Activated naive CD8-positive, alpha-beta T cell treated with anti-CD3 and anti-CD28 coated beads, Interleukin-2, amount 10 ng/mL, durations not matched to agents 7 days and 5 days (primary cell): ENCODE measurements around the gene ARF1. TPM values are rescaled to one million over a fixed set of nuclear protein-coding genes. Genes with fewer than 3 reads are reported as not detected.

Experiments used
- ATAC-seq: fragments of 150-1000 bp; cut with Tn5 transposase; one replicate; pipeline ENCODE4 v1.10.0; 2021; ENCODE audit warnings: low read depth, moderate library complexity
- POLR2A ChIA-PET: fragments of 350-600 bp; sonication (Branson Sonifier 250); formaldehyde crosslinking; loops from one replicate; lab custom pipeline; 2021; ENCODE audit warnings: antibody characterized with exemption; lab: Charles Lee
- DNase-seq: peaks from one replicate; pipeline ENCODE4 v3.0.0; 2021
- H3K27ac Mint-ChIP-seq: one replicate; pipeline ENCODE4 v1.8.0; 2022; ENCODE audit warnings: mild to moderate bottlenecking, mixed read lengths
- H3K27me3 Mint-ChIP-seq: one replicate; pipeline ENCODE4 v1.8.0; 2022; ENCODE audit warnings: mild to moderate bottlenecking, moderate library complexity, mixed read lengths
- H3K36me3 Mint-ChIP-seq: one replicate; pipeline ENCODE4 v1.8.0; 2021; ENCODE audit warnings: mild to moderate bottlenecking, mixed read lengths
- H3K4me1 Mint-ChIP-seq: one replicate; pipeline ENCODE4 v1.8.0; 2021; ENCODE audit warnings: mixed read lengths
- H3K4me3 Mint-ChIP-seq: one replicate; pipeline ENCODE4 v1.8.0; 2022; ENCODE audit warnings: mild to moderate bottlenecking, moderate library complexity, mixed read lengths
- H3K9me3 Mint-ChIP-seq: one replicate; pipeline ENCODE4 v1.8.0; 2021; ENCODE audit warnings: mixed read lengths
- total RNA-seq, 2 experiments: library from RNA; stranded (reverse); gene quantifications; one replicate each; pipeline ENCODE4 v1.2.3, GENCODE V29; 2021

The ARF1 gene
- total RNA-seq, 2 experiments from 2014 or later = 266 to 284 TPM

- peaks cover 6% of the 10 kb centered on the region for H3K4me1 Mint-ChIP-seq
- H3K36me3 Mint-ChIP-seq = peaks cover 3% of the 10 kb centered on the region
- DNase-seq (no peak), ATAC-seq (no peak)
- POLR2A ChIA-PET = no interaction called here
- H3K27ac Mint-ChIP-seq = no peak overlapping the region
- H3K27me3 Mint-ChIP-seq = peaks cover 10% of the 10 kb centered on the region
- no peak overlapping the region for H3K4me3 Mint-ChIP-seq
- peaks cover 2% of the 10 kb centered on the region for H3K9me3 Mint-ChIP-seq
These were observed 41.0 kb downstream of the ARF1 start for GRCh38 chr1:228123505-228123904.

- Mint-ChIP-seq H3K27me3 (peaks cover 10% of the 10 kb centered on the region), H3K9me3 (no peaks in the 10 kb centered on the region), H3K4me3 (no peak overlapping the region), H3K36me3 (no peaks in the 10 kb centered on the region), H3K4me1 (peaks cover 6% of the 10 kb centered on the region), H3K27ac (no peak overlapping the region)
- DNase-seq = no peak
- ATAC-seq = no peak
- POLR2A ChIA-PET = no interaction called here
These were observed 42.7 kb downstream of the ARF1 start for GRCh38 chr1:228125185-228125584.

GRCh38 chr1:228131766-228132165 is 49.3 kb downstream of the ARF1 start:
- Mint-ChIP-seq H3K36me3 (no peaks in the 10 kb centered on the region), H3K4me3 (no peak overlapping the region), H3K27me3 (peaks cover 29% of the 10 kb centered on the region), H3K27ac (no peak overlapping the region), H3K4me1 (peaks cover 12% of the 10 kb centered on the region), H3K9me3 (no peaks in the 10 kb centered on the region)
- DNase-seq (no peak), ATAC-seq (no peak)
- POLR2A ChIA-PET = no interaction called here

GRCh38 chr1:228134591-228134990 is 52.1 kb downstream of the ARF1 start:
- DNase-seq (no peak), ATAC-seq (no peak)
- H3K4me3 Mint-ChIP-seq = no peak overlapping the region
- no peaks in the 10 kb centered on the region for H3K36me3 Mint-ChIP-seq
- H3K4me1 Mint-ChIP-seq = peaks cover 19% of the 10 kb centered on the region
- POLR2A ChIA-PET = interaction anchor here (0.9 kb wide), 1 partner anchor 323 kb away, joined by 3 read pairs; a partner anchor contains a TSS
- H3K27ac Mint-ChIP-seq = no peak overlapping the region
- no peaks in the 10 kb centered on the region for H3K9me3 Mint-ChIP-seq
- peaks cover 28% of the 10 kb centered on the region for H3K27me3 Mint-ChIP-seq

GRCh38 chr1:228136901-228137300 is 54.4 kb downstream of the ARF1 start:
- ATAC-seq (no peak), DNase-seq (no peak)
- H3K27me3 Mint-ChIP-seq = peaks cover 25% of the 10 kb centered on the region
- POLR2A ChIA-PET = interaction anchor here (0.9 to 6.2 kb wide), 3 partner anchors 27 to 54 kb away, joined by 3 to 62 read pairs (median 6); partner anchors contain the start of genes ARF1, IBA57 and MRPL55
- no peaks in the 10 kb centered on the region for H3K36me3 Mint-ChIP-seq
- H3K27ac Mint-ChIP-seq = peak overlapping the region; percentile 28
- no peak overlapping the region for H3K4me3 Mint-ChIP-seq
- peaks cover 15% of the 10 kb centered on the region for H3K4me1 Mint-ChIP-seq
- H3K9me3 Mint-ChIP-seq = no peaks in the 10 kb centered on the region

- POLR2A ChIA-PET = interaction anchor here (0.5 to 6.2 kb wide), 6 partner anchors 17 to 324 kb away, joined by 3 to 62 read pairs (median 8); partner anchors contain the start of genes IBA57, MRPL55 and TRIM11
- peaks cover 21% of the 10 kb centered on the region for H3K27me3 Mint-ChIP-seq
- no peak for DNase-seq
- ATAC-seq = no peak
- H3K4me1 Mint-ChIP-seq = peaks cover 37% of the 10 kb centered on the region
- peaks cover 11% of the 10 kb centered on the region for H3K36me3 Mint-ChIP-seq
- H3K4me3 Mint-ChIP-seq = peak overlapping the region; percentile 96
- no peaks in the 10 kb centered on the region for H3K9me3 Mint-ChIP-seq
- H3K27ac Mint-ChIP-seq = peak overlapping the region; percentile 98
These were observed 57.0 kb downstream of the ARF1 start for GRCh38 chr1:228139406-228139930.

- POLR2A ChIA-PET = interaction anchor here (0.5 to 6.2 kb wide), 17 partner anchors 12 to 374 kb away, joined by 3 to 62 read pairs (median 4); partner anchors contain the start of genes IBA57, MRPL55 and TRIM11
- H3K27ac Mint-ChIP-seq = peak within 1 kb of the TSS; percentile 98
- DNase-seq = peak; percentile 99
- peaks cover 16% of the 10 kb centered on the region for H3K27me3 Mint-ChIP-seq
- peak; percentile 89 for ATAC-seq
- no peaks in the 10 kb centered on the region for H3K9me3 Mint-ChIP-seq
- peaks cover 11% of the 10 kb centered on the region for H3K36me3 Mint-ChIP-seq
- H3K4me3 Mint-ChIP-seq = peak within 1 kb of the TSS; percentile 96
- peaks cover 39% of the 10 kb centered on the region for H3K4me1 Mint-ChIP-seq
These were observed 57.6 kb downstream of the ARF1 start, which contains the start of gene GUK1 for GRCh38 chr1:228139931-228140723. TSS of gene GUK1 (plus strand) at chr1:228140279. CDS start at chr1:228140303, 24 bp downstream.

- Mint-ChIP-seq H3K4me3 (peak overlapping the region; percentile 96), H3K27ac (peak overlapping the region; percentile 98), H3K4me1 (peaks cover 39% of the 10 kb centered on the region), H3K27me3 (peaks cover 10% of the 10 kb centered on the region), H3K36me3 (peaks cover 11% of the 10 kb centered on the region), H3K9me3 (no peaks in the 10 kb centered on the region)
- POLR2A ChIA-PET = interaction anchor here (0.5 to 6.2 kb wide), 16 partner anchors 11 to 374 kb away, joined by 3 to 62 read pairs (median 4); partner anchors contain the start of genes IBA57, MRPL55 and TRIM11
- no peak for ATAC-seq
- DNase-seq = peak; percentile 57
These were observed 58.3 kb downstream of the ARF1 start for GRCh38 chr1:228140724-228141225.

- DNase-seq (peak; percentile 54), ATAC-seq (no peak)
- Mint-ChIP-seq H3K9me3 (no peaks in the 10 kb centered on the region), H3K27me3 (peaks cover 5% of the 10 kb centered on the region), H3K36me3 (peaks cover 11% of the 10 kb centered on the region), H3K27ac (peak overlapping the region; percentile 98), H3K4me3 (peak overlapping the region; percentile 96), H3K4me1 (peaks cover 33% of the 10 kb centered on the region)
- POLR2A ChIA-PET = interaction anchor here (0.9 to 6.2 kb wide), 8 partner anchors 10 to 345 kb away, joined by 3 to 62 read pairs (median 10); partner anchors contain the start of genes IBA57 and MRPL55
These were observed 58.9 kb downstream of the ARF1 start for GRCh38 chr1:228141226-228142044.

- DNase-seq (peak; percentile 31), ATAC-seq (no peak)
- no peaks in the 10 kb centered on the region for H3K27me3 Mint-ChIP-seq
- H3K4me3 Mint-ChIP-seq = peak overlapping the region; percentile 96
- peaks cover 26% of the 10 kb centered on the region for H3K4me1 Mint-ChIP-seq
- H3K36me3 Mint-ChIP-seq = peaks cover 11% of the 10 kb centered on the region
- H3K9me3 Mint-ChIP-seq = no peaks in the 10 kb centered on the region
- POLR2A ChIA-PET = interaction anchor here (0.9 to 6.2 kb wide), 7 partner anchors 9 to 344 kb away, joined by 3 to 62 read pairs (median 5); partner anchors contain the start of genes ARF1 and IBA57
- peak overlapping the region; percentile 98 for H3K27ac Mint-ChIP-seq
These were observed 59.7 kb downstream of the ARF1 start for GRCh38 chr1:228142155-228142691.

GRCh38 chr1:228142701-228143136 is 60.2 kb downstream of the ARF1 start:
- H3K27ac Mint-ChIP-seq = peak overlapping the region; percentile 98
- ATAC-seq = no peak
- POLR2A ChIA-PET = interaction anchor here (0.9 to 2.6 kb wide), 6 partner anchors 9 to 344 kb away, joined by 3 to 13 read pairs (median 4); partner anchors contain the start of gene ARF1
- H3K9me3 Mint-ChIP-seq = no peaks in the 10 kb centered on the region
- H3K4me1 Mint-ChIP-seq = peaks cover 24% of the 10 kb centered on the region
- H3K36me3 Mint-ChIP-seq = peaks cover 11% of the 10 kb centered on the region
- DNase-seq = peak; percentile 24
- H3K4me3 Mint-ChIP-seq = peak overlapping the region; percentile 96
- H3K27me3 Mint-ChIP-seq = no peaks in the 10 kb centered on the region
